HG03342 (cell line): ENCODE results near the gene RSAD1.

ENCODE experiments used
- ATAC-seq: cut with Tn5 transposase; IDR thresholded peaks from one replicate; pipeline ENCODE4 v1.9.1; 2021; ENCODE audit warnings: mild to moderate bottlenecking, moderate library complexity; ENCODE audit not compliant: unreplicated experiment

RSAD1 gene

DNA sequence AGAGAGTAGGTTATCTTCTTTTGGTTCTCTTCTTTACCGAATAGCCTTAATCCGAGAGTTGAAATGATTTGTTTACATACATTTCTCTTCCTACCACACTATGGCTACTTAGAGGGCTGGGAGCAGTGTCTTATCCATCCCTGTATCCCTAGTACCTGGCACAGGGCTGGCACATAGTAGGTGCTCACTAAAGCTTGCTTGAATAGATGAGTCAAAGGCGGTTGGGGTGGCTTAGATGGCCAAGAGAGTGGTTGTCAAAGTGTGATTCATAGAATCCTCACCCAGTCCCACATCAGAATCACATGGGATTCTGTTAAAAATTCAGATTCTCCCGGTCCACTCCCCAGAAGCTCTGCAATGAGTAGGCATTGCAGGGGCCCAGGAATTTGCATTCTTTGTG, 21.0 kb upstream of the RSAD1 start:
- no peak for ATAC-seq

DNA sequence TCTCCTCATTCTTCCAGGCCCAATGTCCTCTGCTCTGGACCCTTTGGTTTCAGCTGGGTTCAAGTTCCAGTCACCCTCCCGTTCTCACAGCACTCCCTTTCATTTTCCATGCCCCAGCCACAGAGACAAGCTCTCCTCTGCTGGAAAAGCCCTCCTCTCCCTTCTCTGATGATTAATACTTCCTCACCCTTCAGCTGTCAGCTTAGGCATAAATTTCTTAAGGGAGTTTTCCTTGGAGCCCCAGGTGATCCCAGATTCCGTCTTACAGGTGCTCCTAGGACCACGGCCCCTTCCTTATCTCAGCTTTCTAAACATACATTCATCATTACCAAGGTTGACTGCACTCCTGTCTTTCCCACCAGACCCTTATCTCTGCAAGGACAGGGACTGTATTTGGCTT, 20.4 kb upstream of the RSAD1 start:
- ATAC-seq: no peak

DNA sequence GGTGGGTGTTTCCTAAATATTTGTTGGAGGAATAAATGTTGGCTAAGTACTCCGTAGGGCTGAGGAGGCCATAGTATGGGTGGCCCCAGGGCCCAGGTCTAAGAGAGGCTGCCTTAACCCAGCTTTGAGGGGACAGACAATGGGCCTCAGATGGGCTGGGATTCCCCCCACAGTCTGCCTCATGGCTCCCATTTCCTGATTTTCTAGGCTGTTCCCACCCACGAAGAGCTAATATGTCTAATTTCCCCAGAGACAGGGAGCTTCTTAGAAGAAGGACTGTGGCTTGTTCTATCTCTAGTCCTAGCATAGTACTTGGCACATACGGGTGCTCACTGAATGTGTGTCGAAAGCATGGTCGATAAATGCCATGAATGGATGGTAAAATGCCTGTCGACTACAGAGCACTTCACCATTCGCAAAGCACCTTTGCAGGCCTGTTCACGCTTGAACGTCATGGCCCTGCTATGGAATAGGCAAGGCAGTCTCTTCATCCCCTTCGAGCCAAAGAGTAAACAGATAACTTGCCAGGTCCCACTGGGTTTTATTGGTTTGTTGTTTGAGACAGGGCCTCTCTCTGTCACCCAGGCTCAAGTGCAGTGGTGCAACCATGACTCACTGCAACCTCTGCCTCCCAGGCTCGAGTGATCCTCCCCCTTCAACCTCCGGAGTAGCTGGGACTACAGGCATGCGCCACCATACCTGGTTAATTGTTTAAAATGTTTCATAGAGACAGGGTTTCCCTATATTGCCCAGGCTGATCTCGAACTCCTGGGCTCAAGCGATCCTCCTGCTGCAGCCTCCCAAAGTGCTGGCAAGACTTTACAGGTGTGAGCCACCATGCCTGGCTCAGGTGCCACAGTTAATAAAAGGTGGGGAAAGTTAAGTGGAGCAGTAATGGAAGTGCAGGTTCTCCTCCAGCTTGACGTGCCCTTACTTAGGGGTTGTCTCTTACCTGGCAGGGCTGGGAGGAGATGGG, 19.7 kb upstream of the RSAD1 start:
- ATAC-seq: no peak

DNA sequence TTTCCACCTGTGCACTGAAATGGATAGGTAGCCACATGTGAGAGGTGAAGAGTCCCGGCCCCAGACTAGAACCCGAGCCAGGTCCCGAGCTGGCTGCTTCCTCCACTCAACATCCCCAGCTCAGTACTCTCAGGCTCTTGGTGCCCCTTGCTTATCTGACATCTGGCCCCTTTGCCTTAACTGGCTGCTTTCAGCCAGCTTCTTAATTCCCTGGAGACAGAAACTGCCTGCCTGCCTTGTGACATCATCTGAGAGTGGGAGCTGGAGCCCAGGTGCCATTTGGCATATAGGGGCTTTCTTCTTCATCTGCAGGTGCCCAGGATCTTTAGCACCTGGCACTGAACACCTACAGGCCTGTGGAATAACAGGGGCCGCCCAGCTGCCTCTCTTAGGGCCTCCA, 18.9 kb upstream of the RSAD1 start:
- no peak for ATAC-seq

DNA sequence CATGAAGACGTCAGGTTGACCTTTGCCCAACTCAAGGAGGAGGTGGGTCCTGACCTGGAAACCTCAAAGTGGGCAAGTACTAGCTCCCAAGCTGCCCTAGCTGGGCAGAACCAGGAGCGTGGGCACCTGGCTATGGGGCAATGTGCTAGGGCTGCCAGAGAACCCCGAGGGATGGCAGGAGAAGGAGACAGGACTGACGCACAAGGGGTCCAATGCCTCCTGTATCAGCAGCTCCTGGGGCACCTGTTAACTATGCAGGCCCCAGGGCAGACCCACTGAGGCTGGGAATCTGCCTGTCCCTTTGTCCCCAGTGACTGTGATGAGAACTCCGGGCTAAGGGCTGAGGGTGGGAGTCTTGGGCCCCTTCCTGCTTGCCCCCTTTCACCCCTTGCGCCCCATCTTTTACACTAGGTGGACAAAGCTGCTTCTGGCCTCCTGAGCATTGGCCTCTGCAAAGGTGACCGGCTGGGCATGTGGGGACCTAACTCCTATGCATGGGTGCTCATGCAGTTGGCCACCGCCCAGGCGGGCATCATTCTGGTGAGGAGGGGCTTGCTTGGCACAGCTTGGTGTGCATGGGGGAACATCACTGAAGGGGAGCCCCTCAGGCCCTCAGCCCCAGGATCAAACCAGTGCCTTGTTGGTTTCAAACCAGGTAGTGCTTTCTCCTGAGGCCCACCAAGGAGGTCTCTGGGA, 17.7 kb upstream of the RSAD1 start:
- ATAC-seq: no peak

DNA sequence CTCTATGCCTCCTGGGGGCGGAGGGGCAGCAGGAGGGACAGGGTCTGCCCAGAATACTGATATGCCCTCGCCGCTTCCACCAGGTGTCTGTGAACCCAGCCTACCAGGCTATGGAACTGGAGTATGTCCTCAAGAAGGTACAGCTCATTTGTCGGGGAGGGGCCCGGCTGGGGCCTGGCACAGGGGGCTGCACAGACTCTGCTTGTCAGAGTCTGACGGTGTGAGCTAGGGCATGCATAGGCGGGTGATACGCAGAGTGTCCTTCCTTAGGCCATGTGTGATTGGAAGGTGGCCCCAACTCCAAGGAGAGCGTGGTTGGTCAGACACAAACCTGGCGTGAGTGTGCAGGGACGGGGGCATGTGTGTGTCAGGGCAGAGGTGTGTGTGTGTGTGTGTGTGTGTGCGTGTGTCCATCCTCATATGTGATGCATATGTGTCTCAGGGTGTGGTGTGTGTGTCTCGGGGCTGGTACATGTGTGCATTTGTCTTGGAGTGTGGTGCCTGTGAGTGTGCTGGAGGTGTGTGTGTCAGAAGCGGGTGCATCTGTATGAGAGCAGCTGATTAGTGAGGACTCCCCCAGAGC, 17.0 kb upstream of the RSAD1 start:
- ATAC-seq: no peak

DNA sequence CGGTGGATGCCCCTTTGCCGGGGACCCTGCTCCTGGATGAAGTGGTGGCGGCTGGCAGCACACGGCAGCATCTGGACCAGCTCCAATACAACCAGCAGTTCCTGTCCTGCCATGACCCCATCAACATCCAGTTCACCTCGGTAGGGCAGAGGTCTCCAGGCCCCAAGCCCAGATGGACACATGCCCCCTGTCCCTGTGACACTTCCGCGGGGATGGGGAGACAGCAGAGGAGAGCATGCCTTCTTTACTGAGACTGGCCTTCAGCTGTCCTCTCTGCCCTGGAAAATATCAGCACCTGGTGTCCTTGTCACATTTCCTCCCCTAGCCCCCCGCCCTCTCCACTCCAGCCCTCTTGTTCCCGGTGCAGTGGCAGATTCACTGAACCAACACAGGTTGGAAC, 16.2 kb upstream of the RSAD1 start:
- no peak for ATAC-seq

DNA sequence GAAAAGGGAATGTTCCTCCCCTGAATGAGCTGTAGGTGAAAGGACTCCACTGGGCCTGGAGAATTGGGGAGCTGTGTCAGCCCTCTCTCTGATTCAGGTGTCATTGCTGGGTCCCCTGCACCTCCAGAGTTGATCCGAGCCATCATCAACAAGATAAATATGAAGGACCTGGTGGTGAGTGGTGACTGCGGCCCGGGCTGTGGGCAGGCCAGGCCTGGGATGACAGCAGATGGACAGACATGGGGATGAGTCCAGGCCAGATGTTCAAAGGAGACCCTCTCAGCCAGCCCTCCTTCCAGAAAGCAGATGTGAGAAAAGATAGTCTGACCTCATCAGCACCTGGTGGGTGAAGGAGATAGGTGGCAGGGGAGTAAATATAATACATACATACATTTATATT, 14.5 kb upstream of the RSAD1 start:
- no peak for ATAC-seq

DNA sequence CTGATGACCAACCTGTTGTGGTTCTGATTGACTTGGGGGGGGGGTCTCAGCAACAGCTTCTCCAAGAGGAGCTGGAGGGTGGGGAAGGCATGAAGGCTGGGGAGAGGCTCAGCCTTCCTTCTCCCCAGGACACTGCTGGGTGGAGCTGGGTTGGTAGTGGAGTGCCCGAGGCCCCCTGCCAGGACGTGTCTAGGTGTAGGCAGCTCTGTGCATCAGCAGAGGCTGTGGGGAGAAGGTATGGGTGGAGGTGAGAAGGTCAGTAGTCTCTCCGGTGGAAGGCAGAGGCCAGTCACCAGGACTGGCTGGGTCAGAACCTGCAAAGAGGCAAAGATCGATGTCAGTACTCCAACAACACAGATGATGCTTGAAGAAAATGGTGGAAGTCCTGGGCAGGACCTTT, 13.9 kb upstream of the RSAD1 start:
- ATAC-seq: no peak

DNA sequence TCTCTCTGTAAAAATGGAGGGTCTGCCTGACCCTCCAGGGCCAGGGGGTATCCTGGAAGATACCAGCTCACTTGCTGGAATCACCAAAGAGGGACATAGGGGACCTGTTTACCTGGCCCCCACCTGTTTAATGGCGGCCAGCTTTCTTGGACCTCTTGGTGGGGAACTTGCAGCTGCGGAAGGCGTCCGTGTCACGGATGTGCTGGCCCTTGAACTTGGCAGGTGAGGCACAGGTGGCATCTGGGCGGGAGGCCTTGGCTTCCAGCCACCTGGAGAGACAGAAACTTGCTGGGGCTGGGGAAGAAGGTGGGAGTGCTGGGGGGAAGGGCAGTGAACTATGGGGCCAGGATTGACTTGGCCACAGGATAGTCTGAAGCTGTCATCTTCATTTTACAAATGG, 13.5 kb upstream of the RSAD1 start:
- no peak for ATAC-seq

DNA sequence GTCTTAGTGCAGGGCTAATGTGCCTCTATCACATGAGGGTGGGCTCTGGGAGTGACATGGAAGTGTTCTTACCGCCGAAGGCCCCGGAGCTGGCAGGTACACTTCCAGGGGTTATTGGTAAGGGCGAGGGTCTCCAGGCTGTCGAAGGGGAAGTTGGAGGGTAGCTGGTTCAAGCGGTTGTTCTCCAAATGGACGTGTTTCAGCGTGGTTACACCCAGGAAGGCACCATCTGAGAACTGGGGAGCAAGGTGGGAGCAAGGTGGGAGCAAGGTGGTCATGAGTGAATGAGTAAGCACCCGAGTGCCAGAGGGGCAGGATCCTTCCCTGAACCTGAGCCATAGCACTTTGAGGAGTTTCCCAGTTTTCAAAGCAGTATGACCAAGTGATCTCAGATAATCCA, 13.0 kb upstream of the RSAD1 start:
- no peak for ATAC-seq

DNA sequence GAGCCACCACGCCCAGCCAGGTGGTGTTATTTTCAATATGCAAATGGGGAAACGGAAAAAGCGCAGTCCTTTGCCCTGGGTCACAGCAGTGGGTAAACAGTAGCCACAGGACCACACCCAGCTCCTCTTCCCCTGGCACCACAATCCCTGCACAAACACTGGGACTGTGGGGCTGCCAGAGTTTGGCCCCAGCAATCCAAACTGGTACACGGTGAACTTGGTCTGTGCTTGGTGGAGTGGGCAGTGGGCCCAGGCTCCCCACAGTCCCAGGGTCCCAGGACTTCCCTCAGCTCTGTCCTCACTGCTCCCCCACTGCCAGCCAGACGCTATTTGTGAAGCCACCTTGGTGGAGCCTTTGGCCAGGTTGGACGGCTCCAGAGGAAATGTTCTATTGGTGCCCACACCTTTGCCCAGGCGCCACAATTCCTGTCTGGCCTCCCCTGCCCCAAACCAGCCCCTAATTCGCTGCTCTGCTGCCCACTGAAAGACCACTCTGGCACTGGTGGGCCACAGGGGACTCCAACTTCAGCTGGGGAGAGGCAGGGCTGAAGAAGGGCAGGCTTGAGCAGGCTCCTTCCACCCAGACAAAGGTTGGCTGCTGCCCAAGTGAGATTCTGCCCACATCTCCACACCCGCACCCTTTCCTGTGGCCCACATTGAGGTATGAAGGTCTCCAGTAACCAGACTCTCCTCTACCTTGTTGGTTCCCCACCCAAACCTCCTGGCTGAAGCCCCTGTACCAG, 12.1 kb upstream of the RSAD1 start:
- ATAC-seq: no peak

DNA sequence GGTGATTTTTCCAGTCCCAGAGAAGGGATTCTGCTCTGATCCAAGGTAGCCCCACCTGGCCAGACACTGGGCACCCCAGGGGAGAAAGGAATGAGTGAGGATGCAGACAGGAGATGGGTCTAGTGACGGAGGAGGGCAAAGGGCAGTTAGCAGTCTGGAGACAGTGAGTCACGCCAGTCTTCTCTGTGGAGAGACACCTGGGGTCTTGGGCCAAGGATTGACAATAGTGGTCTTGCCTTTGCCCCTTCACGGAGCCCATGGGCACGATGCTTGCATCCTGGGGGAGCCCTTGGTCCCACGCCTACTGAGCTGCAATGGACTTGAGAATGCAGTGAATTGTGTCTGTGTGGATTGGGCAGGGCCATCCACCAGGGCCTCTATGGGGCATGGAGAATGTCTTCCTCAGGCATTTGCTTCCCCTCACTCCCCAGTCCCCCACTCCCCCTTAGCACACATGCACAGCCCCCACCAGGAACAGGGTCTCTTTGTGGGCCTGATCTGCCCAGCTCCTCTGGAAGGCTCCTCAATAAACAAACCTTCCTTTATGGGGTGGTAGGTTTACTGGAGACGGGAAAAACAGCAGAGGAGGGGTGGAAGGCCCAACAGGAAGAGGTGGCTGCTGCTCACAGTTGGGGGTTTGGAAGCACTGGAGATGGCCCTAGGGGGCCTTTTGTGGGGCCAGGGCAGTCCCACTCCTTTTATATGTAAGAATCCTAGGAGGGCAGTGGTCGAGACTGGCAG, 11.4 kb upstream of the RSAD1 start:
- ATAC-seq: no peak

DNA sequence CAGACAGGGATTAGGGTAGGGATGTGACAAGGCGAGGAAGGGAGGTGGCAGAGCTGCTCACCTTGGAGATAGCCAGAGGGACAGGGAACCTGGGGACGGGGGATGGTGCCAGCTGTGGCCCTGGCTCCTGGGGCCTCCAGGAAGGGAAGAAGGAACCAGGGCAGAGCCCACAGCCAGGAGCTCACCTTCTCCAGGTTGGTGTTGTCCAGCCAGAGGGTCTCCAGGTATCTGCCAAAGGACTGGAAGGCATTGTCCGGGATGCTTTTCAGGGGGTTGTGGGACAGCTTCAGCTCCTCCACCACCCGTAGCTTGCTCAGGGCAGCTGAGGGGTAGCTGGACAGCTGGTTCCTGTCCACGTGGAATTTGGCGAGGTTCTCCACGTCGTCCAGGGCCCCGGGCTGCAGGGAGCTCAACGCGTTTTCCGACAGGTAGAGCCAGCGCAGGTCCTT, 10.8 kb upstream of the RSAD1 start:
- ATAC-seq: no peak

DNA sequence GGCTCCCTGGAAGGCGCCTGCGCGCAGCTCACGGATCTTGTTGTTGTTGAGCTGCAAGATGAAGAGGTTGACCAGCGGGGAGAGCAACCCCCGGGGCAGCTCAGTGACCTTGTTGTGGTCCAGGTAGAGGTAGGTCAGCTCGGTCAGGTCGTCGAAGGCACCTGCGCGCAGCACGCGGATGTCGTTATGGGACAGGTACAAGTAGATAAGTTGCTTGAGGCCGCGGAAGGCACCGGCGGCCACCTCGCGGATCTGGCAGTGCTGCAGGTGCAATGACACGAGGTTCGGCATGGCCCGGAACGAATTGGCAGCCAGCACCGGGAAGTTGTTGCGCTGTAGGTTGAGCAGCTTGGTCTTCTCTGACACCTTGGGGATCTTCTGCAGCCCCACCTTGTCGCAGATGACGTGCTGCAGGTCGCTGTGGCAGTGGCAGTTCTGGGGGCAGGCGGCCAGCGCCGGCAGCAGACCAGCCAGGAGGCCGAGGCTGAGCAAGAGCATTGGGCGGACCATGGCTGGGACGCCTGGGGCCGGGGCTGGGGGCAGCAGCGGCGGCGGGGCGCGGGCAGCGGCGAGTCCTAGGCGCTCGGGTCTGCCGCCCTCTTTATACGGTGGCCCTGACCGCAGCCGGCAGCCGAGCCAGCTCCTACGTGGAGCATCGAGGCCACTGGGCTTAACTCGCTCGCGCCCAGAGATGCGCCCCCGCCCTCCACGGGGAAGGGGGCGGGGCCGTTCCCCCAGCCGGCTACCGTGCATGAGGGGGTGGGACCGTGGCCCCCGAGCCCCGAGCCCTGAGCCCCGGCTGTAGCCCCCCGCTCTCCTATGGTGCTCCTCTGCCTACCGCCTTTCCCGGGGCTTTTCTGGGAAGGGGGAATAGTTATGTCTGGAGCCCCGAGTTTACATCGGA, 10.1 kb upstream of the RSAD1 start, which contains the start of gene CHAD:
CHAD (minus strand) TSS at position 577 of the 904 bp plus-strand sequence; CDS start at position 510, 67 bp downstream.
- ATAC-seq: no peak

DNA sequence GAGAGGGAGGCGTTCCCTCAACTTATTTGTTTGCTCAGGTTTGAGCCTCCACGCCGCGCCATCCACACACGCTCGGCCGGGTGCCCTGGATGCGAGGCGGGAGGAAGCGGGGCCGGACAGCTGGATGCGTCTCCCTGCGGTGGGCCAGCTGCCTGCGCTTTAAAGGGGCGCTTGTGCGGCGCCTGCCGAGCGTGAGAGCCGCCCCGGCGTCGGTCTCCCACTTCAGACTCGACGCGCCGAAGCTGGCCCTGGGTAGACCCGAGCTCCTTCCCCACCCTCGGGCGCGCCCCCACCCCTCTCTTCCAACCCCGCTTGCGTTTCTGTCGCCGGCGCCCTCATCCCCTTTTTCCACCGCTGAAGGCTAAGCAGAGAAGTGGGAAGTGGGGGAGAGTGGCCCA, 9.5 kb upstream of the RSAD1 start:
- no peak for ATAC-seq

DNA sequence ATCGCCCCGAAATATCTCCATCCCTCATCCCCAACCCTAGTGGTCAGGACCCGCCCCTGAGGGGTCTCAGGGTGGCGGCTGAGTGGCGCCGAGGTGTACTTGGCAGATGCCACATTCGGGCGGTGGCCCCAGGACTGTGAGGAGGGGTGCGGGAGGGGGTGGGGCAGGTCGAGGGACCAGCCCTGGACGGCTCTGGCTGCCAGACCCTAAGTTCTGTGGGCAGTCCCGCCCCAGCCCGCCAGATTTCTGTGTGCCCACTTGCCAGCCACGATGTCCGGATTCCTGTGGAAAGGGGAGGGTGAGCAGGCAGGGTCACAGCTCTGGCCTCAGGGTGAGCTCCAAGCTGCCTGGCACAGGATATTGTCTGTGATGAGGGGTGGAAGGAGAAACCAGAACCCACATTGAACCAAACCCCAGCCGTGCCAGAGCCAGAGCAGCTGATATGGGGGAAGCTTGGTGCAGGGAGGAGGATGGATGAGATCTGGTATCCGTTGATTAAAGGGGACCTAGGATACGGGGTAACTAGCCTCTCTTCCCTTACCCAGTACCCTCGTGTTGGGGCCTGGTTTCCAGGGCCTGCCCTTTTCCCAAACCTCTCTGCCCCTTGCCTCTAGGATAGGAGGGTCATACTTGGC, 8.9 kb upstream of the RSAD1 start:
- no peak for ATAC-seq

DNA sequence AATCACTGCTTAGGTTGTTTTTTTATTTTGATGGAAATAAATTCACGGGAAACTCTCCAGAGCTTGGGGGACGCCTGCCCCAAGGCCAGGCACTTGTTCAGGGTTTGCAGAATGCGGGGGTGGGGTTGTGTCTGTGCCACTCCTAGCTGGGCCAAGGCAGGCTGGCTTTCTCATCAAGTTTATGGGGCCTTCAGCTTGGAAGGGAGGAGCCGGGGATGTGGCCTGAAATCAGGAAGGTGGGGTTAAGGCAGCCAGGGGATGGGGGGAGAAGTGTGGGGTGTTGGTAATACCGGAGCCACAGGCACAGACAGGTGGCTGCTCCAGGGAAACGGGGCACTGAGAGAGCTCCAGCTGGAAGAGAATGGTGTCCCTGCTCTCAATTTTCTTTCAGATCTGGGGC, 8.2 kb upstream of the RSAD1 start:
- no peak for ATAC-seq
